Right cardiac atrium (tissue), 5 donors: Measurements from ENCODE around the gene BIRC6. TPM values are rescaled to one million over a fixed set of nuclear protein-coding genes. Genes with fewer than 3 reads are reported as not detected.

Source experiments
- ATAC-seq, 2 donors: fragments of 200-7000 bp; cut with Tn5 transposase; one replicate each; pipeline versions ENCODE4 v1.8.0 to v1.9.1; 2020; ENCODE audit warnings: moderate library complexity in 2 of 2, mild to moderate bottlenecking in 1 of 2
- DNase-seq, 3 donors: peaks; one replicate each; pipeline ENCODE4 v3.0.0-alpha.2; 2020
- H3K27ac ChIP-seq: one replicate; pipeline ENCODE4 v1.5.1; 2013; ENCODE audit warnings: mild to moderate bottlenecking, low read length, control low read depth, moderate library complexity
- H3K27me3 ChIP-seq: one replicate; pipeline ENCODE4 v1.6.1; 2013; ENCODE audit not compliant: control insufficient read depth, insufficient read depth
- H3K4me1 ChIP-seq: one replicate; pipeline ENCODE4 v1.6.1; 2013; ENCODE audit warnings: low read length; ENCODE audit not compliant: control insufficient read depth, insufficient read depth
- H3K4me3 ChIP-seq: one replicate; pipeline ENCODE4 v1.5.1; 2013; ENCODE audit warnings: low read length, control low read depth
- H3K9me3 ChIP-seq: one replicate; pipeline ENCODE4 v1.6.1; 2013; ENCODE audit warnings: low read length; ENCODE audit not compliant: control insufficient read depth
- WGBS: extraction: QIAGEN DNeasy Blood & Tissue Kit; methylation state at CpG from one replicate; pipeline ENCODE4 v1.1.7; 2013; 5-methylcytosine and 5-hydroxymethylcytosine counted together
- intact Hi-C, 4 donors: fragments of 100-400 bp; cut with DNase I; formaldehyde crosslinking; loops; one replicate each; pipeline versions ENCODE4 v1.11.0 to v1.14.0; 2022 to 2023
- polyA plus RNA-seq: library from polyadenylated mRNA; stranded (reverse); fragments of 200-250 nt; gene quantifications from one replicate; pipeline ENCODE4 v1.2.3, GENCODE V29; 2013
- total RNA-seq, 4 donors: library from RNA; stranded (reverse); fragmentation: NEBNext Ultra II Directional; extraction: Animal tissue kit (Norgen Biotek cat#: 25700); gene quantifications; one replicate each; pipeline ENCODE4 v1.2.1, GENCODE V29; 2021
- donor health status: healthy with polysubstance abuse.
- donor health status: DM: no; HTN: yes; CAD: no.
- donor health status: DM: no; HTN: no; CAD: no.
- donor health status: DM: no; HTN: yes; CAD: no; lungs with severe emphysema.
- donor health status: DM: yes; HTN: yes; CAD: no.

BIRC6 gene
- total and polyA plus RNA-seq, 5 donors, result 13.9 to 60.2 (median 44.6) TPM

- H3K27me3 ChIP-seq, result no peaks in the 10 kb centered on the region
- H3K4me3 ChIP-seq, result no peak overlapping the region
- intact Hi-C loops, result no loop called here
- WGBS, result 93% methylated on average over 4 of the region's 4 CpGs
- no peaks in the 10 kb centered on the region for H3K4me1 ChIP-seq
- ATAC-seq, result no peak
- no peaks in the 10 kb centered on the region for H3K9me3 ChIP-seq
- H3K27ac ChIP-seq, result no peak overlapping the region
- no peak for DNase-seq
Measured at GRCh38 chr2:32562906-32563305, 206.1 kb downstream of the BIRC6 start.

GRCh38 chr2:32564417-32565035 lies 207.7 kb downstream of the BIRC6 start:
- H3K9me3 ChIP-seq, result no peaks in the 10 kb centered on the region
- H3K27ac ChIP-seq, result no peak overlapping the region
- no peaks in the 10 kb centered on the region for H3K4me1 ChIP-seq
- no peaks in the 10 kb centered on the region for H3K27me3 ChIP-seq
- ATAC-seq, result no peak
- 86% methylated on average over 2 of the region's 2 CpGs for WGBS
- no peak for DNase-seq
- intact Hi-C loops, result no loop called here
- H3K4me3 ChIP-seq, result no peak overlapping the region

GRCh38 chr2:32565902-32566301 lies 209.1 kb downstream of the BIRC6 start:
- Histone ChIP-seq H3K4me1 (no peaks in the 10 kb centered on the region), H3K4me3 (no peak overlapping the region), H3K9me3 (no peaks in the 10 kb centered on the region), H3K27ac (no peak overlapping the region), H3K27me3 (no peaks in the 10 kb centered on the region)
- no peak for DNase-seq
- intact Hi-C loops, result no loop called here
- ATAC-seq, result no peak
- WGBS, result 97% methylated on average over 1 of the region's 1 CpG

- intact Hi-C loops, result no loop called here
- 93% methylated on average over 3 of the region's 3 CpGs for WGBS
- H3K27ac ChIP-seq, result no peak overlapping the region
Measured at GRCh38 chr2:32572030-32572429, 215.2 kb downstream of the BIRC6 start.

DNA sequence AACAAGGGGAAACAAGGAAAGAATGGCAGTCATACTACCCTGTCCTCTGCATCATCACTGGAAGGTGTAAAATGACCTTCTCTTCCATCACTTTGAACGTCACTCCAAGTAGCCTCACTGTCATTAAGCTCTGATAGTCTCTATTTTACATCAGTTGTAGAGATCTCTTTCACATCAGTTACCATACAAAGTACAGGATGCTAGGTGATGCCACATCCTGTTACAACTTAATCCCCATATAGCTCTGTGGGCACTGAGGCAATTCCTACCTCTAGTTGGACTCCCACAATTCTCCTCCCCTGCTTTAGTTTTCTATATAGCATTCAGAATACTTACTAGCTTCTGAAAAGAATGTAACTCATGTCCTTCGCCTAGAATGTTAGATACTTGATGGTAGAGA lies 215.9 kb downstream of the BIRC6 start:
- ATAC-seq (no peak), DNase-seq (no peak)
- Histone ChIP-seq H3K4me1 (no peaks in the 10 kb centered on the region), H3K27ac (no peak overlapping the region), H3K9me3 (no peaks in the 10 kb centered on the region), H3K27me3 (no peaks in the 10 kb centered on the region), H3K4me3 (no peak overlapping the region)
- intact Hi-C loops, result no loop called here
- WGBS, result 94% methylated on average over 2 of the region's 2 CpGs

More at GRCh38 chr2:32572030-32572429, 215.2 kb downstream of the BIRC6 start:
- ATAC-seq (no peak), DNase-seq (no peak)
- no peak overlapping the region for H3K4me3 ChIP-seq
- no peaks in the 10 kb centered on the region for H3K9me3 ChIP-seq
- H3K27me3 ChIP-seq, result no peaks in the 10 kb centered on the region
- H3K4me1 ChIP-seq, result no peaks in the 10 kb centered on the region

GRCh38 chr2:32591669-32592463 lies 235.0 kb downstream of the BIRC6 start:
- WGBS, result 56% methylated on average over 3 of the region's 3 CpGs
- Histone ChIP-seq H3K4me1 (no peaks in the 10 kb centered on the region), H3K9me3 (no peaks in the 10 kb centered on the region), H3K27ac (no peak overlapping the region), H3K4me3 (no peak overlapping the region), H3K27me3 (no peaks in the 10 kb centered on the region)
- ATAC-seq (no peak), DNase-seq (no peak)
- intact Hi-C loops, result no loop called here

DNA sequence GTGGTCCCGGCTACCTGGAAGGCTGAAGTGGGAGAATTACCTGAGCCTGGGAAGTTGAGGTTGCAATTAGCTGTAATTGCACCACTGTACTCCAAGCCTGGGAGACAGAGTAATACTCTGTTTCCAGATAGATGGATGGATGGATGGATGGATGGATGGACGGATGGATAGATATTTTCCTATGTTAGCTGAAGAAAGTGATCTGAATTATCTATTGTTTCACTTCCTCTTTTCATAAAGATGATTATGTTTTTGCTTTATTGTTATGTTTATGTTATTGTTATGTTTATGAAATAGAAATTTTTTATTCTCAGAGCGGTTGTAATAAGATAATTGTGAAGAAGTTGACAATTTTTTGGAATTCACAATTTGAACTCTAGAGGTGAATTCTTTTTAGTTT lies 237.8 kb downstream of the BIRC6 start:
- intact Hi-C loops, result no loop called here
- H3K27ac ChIP-seq, result no peak overlapping the region
- H3K4me1 ChIP-seq, result no peaks in the 10 kb centered on the region
- no peaks in the 10 kb centered on the region for H3K9me3 ChIP-seq
- H3K27me3 ChIP-seq, result no peaks in the 10 kb centered on the region
- 92% methylated on average over 3 of the region's 3 CpGs for WGBS
- DNase-seq (no peak), ATAC-seq (no peak)
- no peak overlapping the region for H3K4me3 ChIP-seq

GRCh38 chr2:32611366-32611765 lies 254.5 kb downstream of the BIRC6 start:
- Histone ChIP-seq H3K4me3 (no peak overlapping the region), H3K27me3 (no peaks in the 10 kb centered on the region), H3K4me1 (no peaks in the 10 kb centered on the region), H3K9me3 (no peaks in the 10 kb centered on the region), H3K27ac (no peak overlapping the region)
- ATAC-seq (no peak), DNase-seq (no peak)
- intact Hi-C loops, result no loop called here
- WGBS, result 95% methylated on average over 2 of the region's 2 CpGs

- no peaks in the 10 kb centered on the region for H3K9me3 ChIP-seq
- H3K4me3 ChIP-seq, result no peak overlapping the region
- H3K4me1 ChIP-seq, result no peaks in the 10 kb centered on the region
- H3K27me3 ChIP-seq, result no peaks in the 10 kb centered on the region
- H3K27ac ChIP-seq, result no peak overlapping the region
- intact Hi-C loops, result no loop called here
- DNase-seq (no peak), ATAC-seq (no peak)
- 83% methylated on average over 1 of the region's 1 CpG for WGBS
Measured at GRCh38 chr2:32611771-32612170, 254.9 kb downstream of the BIRC6 start.

DNA sequence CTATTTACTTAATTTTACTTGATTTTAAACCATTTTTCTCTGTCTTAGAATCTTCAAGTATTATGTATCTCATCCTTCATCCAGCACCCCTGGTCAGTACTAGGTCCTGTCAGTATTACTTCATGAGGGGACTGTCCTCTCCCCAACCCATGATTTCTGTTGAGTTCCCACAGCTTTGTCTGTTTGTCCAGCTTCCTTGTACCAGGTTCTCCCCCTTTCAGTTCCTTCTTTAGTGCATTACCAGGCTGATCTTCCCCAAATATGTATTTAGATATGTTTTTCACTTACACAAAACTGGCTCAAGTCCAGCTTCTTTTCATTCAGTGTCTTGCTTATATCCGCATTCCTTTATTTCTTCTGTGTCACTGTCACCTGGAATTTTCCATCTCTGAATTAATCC lies 257.3 kb downstream of the BIRC6 start:
- Histone ChIP-seq H3K4me1 (no peaks in the 10 kb centered on the region), H3K4me3 (no peak overlapping the region), H3K27me3 (no peaks in the 10 kb centered on the region), H3K9me3 (no peaks in the 10 kb centered on the region), H3K27ac (no peak overlapping the region)
- intact Hi-C loops, result no loop called here
- no peak for ATAC-seq
- 94% methylated on average over 1 of the region's 1 CpG for WGBS
- DNase-seq, result no peak

DNA sequence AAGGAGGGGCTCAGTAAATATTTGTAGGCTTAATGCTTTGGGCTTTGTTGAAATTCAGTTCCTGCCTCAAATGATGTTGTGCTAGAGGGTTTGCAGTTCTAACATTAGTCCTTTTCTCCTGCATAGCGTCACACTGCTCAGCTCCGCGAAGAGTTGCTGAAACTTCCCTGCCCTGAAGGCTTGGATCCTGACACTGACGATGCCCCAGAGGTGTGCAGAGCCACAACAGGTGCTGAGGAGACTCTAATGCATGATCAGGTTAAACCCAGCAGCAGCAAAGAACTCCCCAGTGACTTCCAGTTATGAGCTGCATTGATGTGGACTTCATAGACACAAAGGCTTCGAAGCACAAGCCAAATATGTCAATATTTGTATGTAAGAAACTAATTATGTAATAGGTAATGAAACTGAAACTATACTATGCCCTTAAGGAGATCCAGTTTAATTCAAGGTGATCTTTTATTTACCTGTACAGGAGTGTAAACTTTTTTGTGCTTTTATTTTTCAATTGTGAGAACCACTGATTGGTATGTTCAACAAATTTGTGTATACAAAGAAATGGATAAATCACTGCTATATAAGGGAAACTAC lies 260.9 kb downstream of the BIRC6 start:
- Histone ChIP-seq H3K4me3 (no peak overlapping the region), H3K27me3 (no peaks in the 10 kb centered on the region), H3K27ac (no peak overlapping the region), H3K4me1 (no peaks in the 10 kb centered on the region), H3K9me3 (no peaks in the 10 kb centered on the region)
- 94% methylated on average over 5 of the region's 5 CpGs for WGBS
- intact Hi-C loops, result no loop called here
- DNase-seq (no peak), ATAC-seq (no peak)
